Measurements from ENCODE around the gene ADIG. TPM values are rescaled to one million over a fixed set of nuclear protein-coding genes. Genes with fewer than 3 reads are reported as not detected.

ADIG gene
- total RNA-seq, 1 donor from 2014 or later = not detected

DNA sequence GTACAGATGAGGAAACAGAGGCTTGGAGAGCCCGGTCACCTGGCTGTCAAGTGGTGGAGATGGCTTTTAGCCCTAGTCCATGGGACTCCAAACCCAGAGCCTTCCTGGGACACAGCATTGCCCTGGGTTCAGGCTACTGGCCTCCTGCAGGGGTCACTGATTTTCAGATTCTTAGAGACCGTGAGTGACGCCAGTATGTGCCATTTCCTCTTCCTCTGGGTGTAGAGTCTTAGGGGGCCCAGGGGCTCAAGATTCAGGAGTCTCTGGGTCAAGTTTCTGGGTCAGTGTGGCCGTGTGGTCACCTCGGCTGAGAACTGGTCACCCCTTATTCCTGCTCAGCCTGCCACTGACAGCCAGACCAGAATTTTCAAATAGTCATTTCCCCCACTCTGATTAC, 21.2 kb downstream of the ADIG start:
- no peak for ATAC-seq

- ATAC-seq = no peak
Measured at GRCh38 chr20:38603286-38603685, 22.3 kb downstream of the ADIG start.

GRCh38 chr20:38604873-38605303, 23.9 kb downstream of the ADIG start:
- peak; percentile 25 for ATAC-seq

GRCh38 chr20:38607351-38607750, 26.4 kb downstream of the ADIG start:
- no peak for ATAC-seq

DNA sequence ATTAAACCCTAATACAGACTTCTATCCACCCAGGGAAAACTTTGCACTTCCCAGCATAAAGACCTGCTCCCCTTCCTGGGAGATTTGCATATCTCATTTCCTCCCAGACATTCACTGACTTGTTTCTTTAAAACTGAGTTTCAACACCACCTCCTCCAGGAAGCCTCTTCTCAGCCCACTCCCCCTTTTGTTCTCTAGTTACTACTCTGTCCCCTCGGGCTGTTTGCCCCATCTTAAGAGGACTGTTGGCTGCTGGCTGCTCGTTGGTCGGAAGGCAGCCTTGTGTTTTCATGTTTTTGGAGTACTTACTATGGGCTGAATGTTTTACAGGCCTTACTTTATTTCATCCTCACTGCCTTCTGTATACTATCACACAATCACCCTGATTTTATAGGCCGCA, 27.2 kb downstream of the ADIG start:
- no peak for ATAC-seq

DNA sequence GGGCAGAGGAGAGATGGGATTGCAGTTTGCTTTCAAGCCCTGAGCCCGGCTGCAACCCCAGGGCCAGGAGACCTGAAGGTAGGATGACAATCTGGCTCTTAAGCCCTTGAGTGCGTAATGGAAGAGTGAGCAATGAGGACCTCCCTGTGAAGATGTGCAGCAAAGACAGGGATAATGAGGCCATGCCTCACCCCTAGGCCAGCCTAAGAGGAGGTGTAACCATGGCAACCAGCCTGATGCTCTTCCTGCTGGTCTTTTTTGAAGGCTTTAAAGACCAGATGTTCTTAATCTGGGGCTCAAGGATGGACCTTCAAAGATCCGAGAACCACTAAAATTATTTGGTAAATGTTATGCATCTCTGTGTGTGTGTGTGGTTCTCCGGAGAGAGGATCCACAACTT, 28.8 kb downstream of the ADIG start:
- no peak for ATAC-seq

GRCh38 chr20:38610521-38610920, 29.5 kb downstream of the ADIG start:
- peak; percentile 61 for ATAC-seq

- ATAC-seq = no peak
Measured at GRCh38 chr20:38612751-38613515, 31.9 kb downstream of the ADIG start.

- no peak for ATAC-seq
Measured at GRCh38 chr20:38615283-38615682, 34.3 kb downstream of the ADIG start.

GRCh38 chr20:38616457-38616856, 35.5 kb downstream of the ADIG start:
- no peak for ATAC-seq

GRCh38 chr20:38617011-38617829, 36.2 kb downstream of the ADIG start:
- ATAC-seq = peak; percentile 93

DNA sequence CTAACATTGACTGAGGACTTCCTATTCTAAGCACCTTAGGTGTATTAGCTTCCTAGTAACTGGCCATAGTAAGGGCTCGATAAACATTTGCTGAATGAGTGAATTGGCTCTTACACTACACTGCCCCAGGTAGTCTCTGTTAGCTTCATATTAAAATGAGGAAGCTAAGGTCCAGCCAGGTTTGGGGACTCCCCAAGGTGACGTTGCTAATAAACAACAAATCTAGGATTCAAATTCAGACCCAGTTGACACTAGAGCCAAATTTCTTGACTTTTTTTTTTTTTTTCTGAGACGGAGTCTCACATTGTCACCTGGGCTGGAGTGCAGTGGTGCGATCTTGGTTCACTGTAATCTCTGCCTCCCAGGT, 36.8 kb downstream of the ADIG start:
- peak; percentile 13 for ATAC-seq

DNA sequence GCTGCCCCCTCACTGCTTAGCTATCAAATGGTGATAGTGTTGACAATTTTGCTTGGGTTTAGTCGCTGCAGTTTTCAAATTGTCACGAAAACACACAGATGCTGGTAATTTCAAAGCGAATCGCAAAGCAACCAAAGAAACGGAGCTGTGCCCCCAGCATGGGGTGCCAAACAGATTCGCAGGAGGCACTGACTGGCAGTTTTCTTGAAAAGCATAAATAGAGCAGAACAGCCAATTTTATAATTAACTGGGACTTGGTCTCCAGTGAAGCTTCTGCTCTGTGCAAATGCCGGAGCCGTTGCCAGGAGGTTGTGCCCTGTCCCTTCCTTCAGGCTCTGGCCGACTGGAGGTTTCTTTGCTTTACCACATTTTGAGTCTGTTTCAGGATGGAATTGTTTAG, 39.4 kb downstream of the ADIG start:
- no peak for ATAC-seq

DNA sequence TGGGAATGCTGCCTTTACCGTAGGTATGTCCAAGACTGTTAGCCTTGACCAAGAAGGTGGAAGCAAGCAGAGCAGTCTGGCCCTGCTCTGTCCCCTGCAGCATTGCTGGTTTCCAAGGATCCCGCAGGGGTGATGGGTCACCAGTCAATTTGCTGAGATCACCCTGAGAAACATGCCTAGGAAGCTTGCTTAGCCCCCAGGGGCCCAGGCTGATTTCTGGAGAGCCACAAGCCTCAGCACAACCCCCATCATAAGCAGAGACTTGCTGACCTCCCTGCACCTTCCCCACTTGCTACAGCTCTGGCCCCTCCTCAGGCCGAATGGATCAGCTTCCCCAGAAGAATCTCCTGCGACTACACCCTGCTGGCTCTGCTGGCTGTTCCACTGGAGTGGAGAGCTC, 42.1 kb downstream of the ADIG start:
- no peak for ATAC-seq

DNA sequence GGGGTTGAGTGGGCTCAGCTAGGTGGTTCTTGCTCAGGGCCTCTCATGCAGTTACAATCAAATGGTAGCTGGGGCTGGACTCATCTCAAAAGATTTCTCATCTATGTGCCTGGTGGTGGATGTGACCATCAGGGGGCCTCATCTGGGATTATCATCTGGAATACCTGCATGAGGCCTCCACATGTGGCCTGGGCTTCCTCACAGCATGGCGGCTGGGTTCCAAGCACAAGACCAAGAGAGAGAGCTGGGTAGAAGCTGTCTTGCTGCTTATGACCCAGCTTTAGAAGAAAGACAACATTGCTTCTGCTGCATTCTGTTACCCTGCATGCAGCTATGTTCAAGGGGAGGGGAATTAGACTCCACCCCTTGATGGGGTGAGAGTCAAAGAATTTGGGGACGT, 43.1 kb downstream of the ADIG start:
- no peak for ATAC-seq

- ATAC-seq = no peak
Measured at GRCh38 chr20:38625896-38626295, 44.9 kb downstream of the ADIG start.

DNA sequence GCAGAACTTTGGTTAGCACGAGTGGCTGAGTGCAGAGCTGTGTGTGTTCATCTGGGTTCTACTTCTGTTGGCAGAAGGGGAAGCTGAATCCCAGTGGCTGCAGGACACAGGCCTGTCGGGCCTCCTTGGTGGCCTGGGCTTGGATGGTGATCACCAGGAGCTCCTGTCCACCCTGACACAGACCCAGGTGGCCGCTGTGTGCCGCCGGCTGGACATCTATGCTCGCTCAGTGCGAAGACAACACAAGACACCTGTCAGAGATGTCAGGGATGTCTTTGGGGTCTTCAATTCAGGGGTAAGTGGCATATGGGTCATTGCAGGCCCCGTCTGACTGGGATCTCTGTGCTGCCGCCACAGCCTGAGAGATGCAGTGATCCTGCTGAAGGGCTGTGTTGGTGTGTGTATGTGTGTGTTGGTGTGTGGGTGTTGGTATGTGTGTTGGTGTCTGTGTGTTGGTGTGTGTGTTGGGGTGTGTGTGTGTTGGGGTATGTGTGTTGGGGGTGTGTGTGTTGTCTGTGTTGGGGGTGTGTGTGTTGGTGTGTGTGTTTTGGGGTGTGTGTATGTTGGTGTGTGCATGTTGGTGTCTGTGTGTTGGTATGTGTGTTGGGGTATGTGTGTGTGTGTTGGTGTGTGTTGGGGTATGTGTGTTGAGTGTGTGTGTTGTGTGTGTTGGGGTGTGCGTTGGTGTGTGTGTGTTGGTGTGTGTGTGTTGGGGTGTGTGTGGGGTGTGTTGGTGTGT, 46.1 kb downstream of the ADIG start:
- ATAC-seq = peak; percentile 21

DNA sequence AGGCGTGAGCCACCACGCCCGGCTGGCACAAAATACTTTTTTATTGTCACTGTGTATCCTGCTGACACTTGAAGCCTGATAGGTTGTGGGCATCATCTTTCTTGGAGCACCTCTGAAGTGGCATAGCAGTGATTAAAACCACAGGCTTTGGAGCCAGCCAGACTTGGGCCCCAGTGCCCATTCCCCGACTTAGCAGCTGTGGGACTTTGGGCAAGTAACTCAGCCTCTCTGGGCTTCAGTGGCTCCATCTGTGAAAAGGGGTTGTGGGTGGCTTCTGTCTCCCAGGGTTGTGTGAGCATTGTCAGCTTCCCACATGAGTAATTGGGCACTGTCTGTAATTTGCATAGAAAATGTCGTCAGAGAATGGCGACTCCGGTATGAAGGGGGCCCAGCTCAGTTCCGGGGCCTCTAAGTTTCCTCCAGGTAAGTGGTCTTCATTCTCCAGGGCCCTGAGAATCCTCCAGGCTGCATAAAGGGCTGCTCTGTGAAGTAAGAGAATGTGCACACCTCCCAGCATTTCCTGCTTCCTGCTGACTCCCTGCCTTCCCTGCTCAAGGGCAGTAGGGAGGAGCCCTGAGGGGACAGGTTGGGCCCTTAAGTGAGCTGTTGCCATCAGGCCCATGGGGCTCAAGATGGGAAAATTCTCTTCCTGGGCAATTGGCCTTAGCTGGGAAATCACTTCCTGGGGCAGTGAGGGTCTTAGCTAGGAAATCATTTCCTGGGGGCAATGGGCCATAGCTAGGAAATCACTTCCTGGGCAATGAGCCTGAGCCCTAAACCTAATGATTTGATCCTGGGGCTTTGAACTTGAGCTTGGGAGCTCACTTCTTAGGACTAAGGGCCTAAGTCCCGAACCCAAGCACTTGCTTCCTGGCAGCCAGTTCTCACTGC, 47.8 kb downstream of the ADIG start:
- peak; percentile 49 for ATAC-seq

DNA sequence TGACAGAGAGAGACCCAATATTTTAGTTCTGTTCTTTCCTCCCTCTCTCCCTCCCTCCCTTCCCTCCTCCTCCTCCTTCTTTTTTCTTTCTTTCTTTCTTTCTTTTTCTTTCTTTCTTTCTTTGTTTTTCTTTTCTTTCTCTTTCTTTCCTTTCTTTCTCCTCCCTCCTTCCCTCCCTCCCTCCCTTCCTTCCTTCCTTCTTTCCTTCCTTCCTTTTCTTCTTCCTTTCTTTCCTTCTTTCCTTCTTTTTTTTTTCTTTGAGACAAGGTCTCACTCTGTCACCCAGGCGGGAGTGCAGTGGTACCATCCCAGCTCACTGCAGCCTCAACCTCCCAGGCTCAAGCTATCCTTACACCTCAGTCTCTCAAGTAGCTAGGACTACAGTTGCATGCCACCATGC, 49.0 kb downstream of the ADIG start:
- ATAC-seq = no peak

- no peak for ATAC-seq
Measured at GRCh38 chr20:38630727-38631126, 49.7 kb downstream of the ADIG start.

- ATAC-seq = no peak
Measured at GRCh38 chr20:38631155-38632022, 50.4 kb downstream of the ADIG start.
